Loucy (cell line): ENCODE results near the gene PI4KA.
A peak's percentile ranks its signal among the peaks of the same experiment; 100 is the strongest.

ENCODE experiments used
- H2AFZ ChIP-seq: fragments of 200-600 bp; sonication (generic); 2 replicates; pipeline ENCODE4 v1.6.0; 2016; ENCODE audit warnings: antibody characterized with exemption, mild to moderate bottlenecking, low read length, moderate library complexity
- H3F3A ChIP-seq: fragments of 200-600 bp; 2 replicates; pipeline ENCODE4 v1.6.0; 2016; ENCODE audit warnings: antibody characterized with exemption, low read depth, mild to moderate bottlenecking
- H3K27me3 ChIP-seq: fragments of 200-600 bp; sonication (generic); 2 replicates; pipeline ENCODE4 v1.6.1; 2014; ENCODE audit warnings: low read length, mild to moderate bottlenecking; ENCODE audit not compliant: insufficient read depth, poor library complexity, severe bottlenecking
- H3K36me3 ChIP-seq: fragments of 200-600 bp; sonication (generic); 2 replicates; pipeline ENCODE4 v1.6.1; 2016; ENCODE audit warnings: low read length; ENCODE audit not compliant: insufficient read depth
- H3K4me1 ChIP-seq: fragments of 200-600 bp; sonication (generic); 2 replicates; pipeline ENCODE4 v1.5.1; 2014; ENCODE audit warnings: low read length, mild to moderate bottlenecking; ENCODE audit not compliant: insufficient read depth, poor library complexity, severe bottlenecking
- H3K4me2 ChIP-seq: fragments of 200-600 bp; sonication (generic); 2 replicates; pipeline ENCODE4 v1.6.0; 2014; ENCODE audit warnings: antibody characterized with exemption, low read length, low read depth, mild to moderate bottlenecking; ENCODE audit not compliant: poor library complexity, severe bottlenecking
- H3K4me3 ChIP-seq: fragments of 200-600 bp; sonication (generic); 2 replicates; pipeline ENCODE4 v1.5.1; 2014; ENCODE audit warnings: low read length, mild to moderate bottlenecking, mixed read lengths; ENCODE audit not compliant: poor library complexity, severe bottlenecking
- H3K79me2 ChIP-seq: fragments of 200-600 bp; sonication (generic); 2 replicates; pipeline ENCODE4 v1.6.1; 2014; ENCODE audit warnings: low read length; ENCODE audit not compliant: insufficient read depth
- H3K9ac ChIP-seq: fragments of 200-600 bp; sonication (generic); 2 replicates; pipeline ENCODE4 v1.6.0; 2014; ENCODE audit warnings: mild to moderate bottlenecking, low read depth, low read length, moderate library complexity; ENCODE audit not compliant: poor library complexity, severe bottlenecking
- H3K9me2 ChIP-seq: fragments of 200-600 bp; sonication (generic); replicated peaks from 2 replicates; pipeline ENCODE4 v1.6.1; 2016; ENCODE audit warnings: low read depth, low read length, mixed read lengths
- H3K9me3 ChIP-seq: fragments of 200-600 bp; sonication (generic); 2 replicates; pipeline ENCODE4 v1.6.1; 2014; ENCODE audit warnings: mild to moderate bottlenecking, antibody characterized with exemption, low read length, low read depth; ENCODE audit not compliant: insufficient read depth
- H4K20me1 ChIP-seq: fragments of 200-600 bp; sonication (generic); 2 replicates; pipeline ENCODE4 v1.6.0; 2014; ENCODE audit warnings: antibody characterized with exemption, low read length, mild to moderate bottlenecking; ENCODE audit not compliant: insufficient read depth, poor library complexity, severe bottlenecking
- EZH2phosphoT487 ChIP-seq: fragments of 200-600 bp; IDR thresholded peaks from 2 replicates; pipeline ENCODE4 v1.6.1; 2018; ENCODE audit warnings: antibody characterized with exemption, mild to moderate bottlenecking, moderate library complexity, borderline replicate concordance
- TF ChIP-seq, protein P1 (sequence below): fragments of 200-600 bp; sonication (generic); conservative IDR thresholded peaks from 2 replicates; pipeline ENCODE4 v1.5.1; 2014; ENCODE audit warnings: mild to moderate bottlenecking, antibody characterized with exemption, low read length

PI4KA gene

DNA sequence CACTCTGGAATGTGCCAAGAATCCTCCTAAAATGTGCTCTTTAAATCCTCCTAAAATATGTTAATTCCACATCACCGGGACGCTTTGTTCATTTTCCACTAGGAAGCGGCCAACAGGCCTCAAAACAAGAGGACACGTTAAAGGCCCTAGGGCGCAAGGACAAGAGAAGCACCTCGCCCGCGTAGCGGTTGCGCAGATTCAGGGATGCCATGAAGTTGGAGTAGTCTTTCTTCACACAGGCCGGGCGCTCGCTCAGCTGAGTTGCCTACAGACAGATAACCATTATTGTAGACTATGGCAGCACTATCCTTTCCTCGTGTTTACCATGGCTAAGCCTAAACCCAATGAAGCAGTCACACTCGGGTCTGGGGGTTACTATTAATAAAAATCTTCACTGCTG, 114.2 kb downstream of the PI4KA start:
- Histone ChIP-seq H3K9me2 (no peaks in the 10 kb centered on the region), H3K36me3 (peaks cover 57% of the 10 kb centered on the region; the same call in 1 of the 2 replicates), H3F3A (no peaks in the 10 kb centered on the region), H3K4me1 (no peaks in the 10 kb centered on the region), H4K20me1 (no peaks in the 10 kb centered on the region), H3K9ac (no peak overlapping the region), H3K4me2 (no peak overlapping the region), H2AFZ (no peak overlapping the region), H3K9me3 (no peaks in the 10 kb centered on the region), H3K27me3 (no peaks in the 10 kb centered on the region), H3K4me3 (no peak overlapping the region), H3K79me2 (no peaks in the 10 kb centered on the region)
- no peak for TF ChIP-seq EZH2phosphoT487
- TF ChIP-seq, protein P1, sequence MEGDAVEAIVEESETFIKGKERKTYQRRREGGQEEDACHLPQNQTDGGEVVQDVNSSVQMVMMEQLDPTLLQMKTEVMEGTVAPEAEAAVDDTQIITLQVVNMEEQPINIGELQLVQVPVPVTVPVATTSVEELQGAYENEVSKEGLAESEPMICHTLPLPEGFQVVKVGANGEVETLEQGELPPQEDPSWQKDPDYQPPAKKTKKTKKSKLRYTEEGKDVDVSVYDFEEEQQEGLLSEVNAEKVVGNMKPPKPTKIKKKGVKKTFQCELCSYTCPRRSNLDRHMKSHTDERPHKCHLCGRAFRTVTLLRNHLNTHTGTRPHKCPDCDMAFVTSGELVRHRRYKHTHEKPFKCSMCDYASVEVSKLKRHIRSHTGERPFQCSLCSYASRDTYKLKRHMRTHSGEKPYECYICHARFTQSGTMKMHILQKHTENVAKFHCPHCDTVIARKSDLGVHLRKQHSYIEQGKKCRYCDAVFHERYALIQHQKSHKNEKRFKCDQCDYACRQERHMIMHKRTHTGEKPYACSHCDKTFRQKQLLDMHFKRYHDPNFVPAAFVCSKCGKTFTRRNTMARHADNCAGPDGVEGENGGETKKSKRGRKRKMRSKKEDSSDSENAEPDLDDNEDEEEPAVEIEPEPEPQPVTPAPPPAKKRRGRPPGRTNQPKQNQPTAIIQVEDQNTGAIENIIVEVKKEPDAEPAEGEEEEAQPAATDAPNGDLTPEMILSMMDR = no peak

DNA sequence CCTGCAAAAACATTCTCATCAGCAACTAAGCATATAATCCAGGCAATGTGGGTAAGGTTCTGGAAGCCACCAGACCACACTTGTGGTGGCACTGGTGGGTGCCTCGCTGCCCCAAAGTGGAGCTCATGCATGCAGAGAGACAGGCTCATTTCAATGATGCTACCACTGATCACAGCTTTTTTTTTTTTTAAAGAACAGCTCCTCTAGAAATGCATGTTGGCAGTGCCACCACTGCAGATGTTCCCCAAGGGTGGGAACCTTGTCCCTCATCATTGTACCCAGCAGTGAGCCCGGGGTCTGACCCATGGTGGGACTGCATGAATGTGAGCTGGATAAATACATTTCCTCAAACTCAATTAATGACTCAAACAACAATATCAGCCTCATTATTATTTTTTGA, 115.8 kb downstream of the PI4KA start:
- Histone ChIP-seq H3K9ac (no peak overlapping the region), H2AFZ (no peak overlapping the region), H3K9me2 (no peaks in the 10 kb centered on the region), H4K20me1 (no peaks in the 10 kb centered on the region), H3K27me3 (no peaks in the 10 kb centered on the region), H3K79me2 (no peaks in the 10 kb centered on the region), H3K4me1 (peaks cover 6% of the 10 kb centered on the region), H3K4me2 (no peak overlapping the region), H3K4me3 (no peak overlapping the region), H3F3A (no peaks in the 10 kb centered on the region), H3K9me3 (no peaks in the 10 kb centered on the region), H3K36me3 (peaks cover 53% of the 10 kb centered on the region; the same call in 1 of the 2 replicates)
- TF ChIP-seq EZH2phosphoT487 = no peak
- TF ChIP-seq, protein P1 = no peak

DNA sequence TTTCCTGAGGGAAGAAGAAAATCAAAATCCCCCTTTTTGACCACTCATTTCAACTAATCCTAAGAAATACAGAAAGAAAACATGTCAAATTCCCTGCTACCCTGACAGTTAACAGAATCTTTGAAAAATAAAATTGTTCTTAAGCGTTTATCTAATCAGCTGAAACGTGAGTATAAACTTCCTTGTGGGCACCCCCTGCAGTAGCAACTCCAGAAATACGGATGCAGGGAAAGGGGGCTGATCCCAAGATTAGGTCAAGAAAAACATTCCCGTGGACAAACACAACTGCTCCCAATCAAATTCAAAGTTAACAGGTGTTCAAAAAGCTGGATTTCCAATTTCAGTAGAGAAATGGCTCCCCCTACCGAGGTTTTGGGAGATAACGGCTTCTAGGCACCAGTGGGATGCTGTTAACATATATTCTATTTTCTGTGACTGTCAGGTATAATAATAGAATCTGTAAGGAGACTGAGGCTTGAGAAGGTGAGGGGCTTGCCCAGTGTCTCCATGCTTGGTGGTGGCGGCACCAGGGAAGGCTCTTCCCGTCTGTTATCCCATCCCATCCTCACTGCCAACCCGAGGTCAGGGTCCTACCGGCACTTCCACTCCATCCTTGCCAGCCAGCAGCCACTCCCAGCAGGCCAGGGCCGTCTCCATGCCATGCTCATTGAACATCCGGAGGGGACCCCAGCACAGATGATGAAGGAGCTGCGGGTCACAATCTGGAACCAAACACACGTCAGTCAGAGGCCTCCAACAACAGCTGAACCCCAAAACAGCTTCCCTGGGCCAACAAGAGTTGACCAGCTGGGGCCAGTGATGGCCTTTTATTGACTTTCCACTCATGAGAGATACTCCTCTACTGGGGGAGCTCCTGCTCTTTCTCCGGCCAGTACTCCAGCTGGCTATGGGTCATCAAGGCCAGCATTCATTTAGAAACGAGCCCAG, 116.7 kb downstream of the PI4KA start:
- Histone ChIP-seq H4K20me1 (no peaks in the 10 kb centered on the region), H3K27me3 (no peaks in the 10 kb centered on the region), H3K36me3 (peaks cover 47% of the 10 kb centered on the region; the same call in 1 of the 2 replicates), H3F3A (no peaks in the 10 kb centered on the region), H3K4me1 (peaks cover 6% of the 10 kb centered on the region), H3K9me3 (no peaks in the 10 kb centered on the region), H3K9me2 (no peaks in the 10 kb centered on the region), H2AFZ (no peak overlapping the region), H3K9ac (no peak overlapping the region), H3K4me2 (no peak overlapping the region), H3K79me2 (no peaks in the 10 kb centered on the region), H3K4me3 (no peak overlapping the region)
- TF ChIP-seq, protein P1 = peak; percentile 90
- no peak for TF ChIP-seq EZH2phosphoT487
